Right renal cortex interstitium (tissue), 3 donors: ENCODE results near the gene CCNI2. TPM values are rescaled to one million over a fixed set of nuclear protein-coding genes. Genes with fewer than 3 reads are reported as not detected.

Experiments used
- DNase-seq, 3 donors: peaks; one replicate each; pipeline ENCODE4 v3.0.0-alpha.2; 2013; ENCODE audit warnings: low read depth in 3 of 3, low spot score in 2 of 3
- polyA plus RNA-seq, 3 donors: library from polyadenylated mRNA; unstranded; fragments of 120-200 nt; gene quantifications; one replicate each; pipeline ENCODE4 v1.2.1, GENCODE V29; 2013; ENCODE audit not compliant: insufficient read length in 3 of 3

The CCNI2 gene
- polyA plus RNA-seq, 3 donors: 2.6 to 4.2 (median 3.0) TPM

- DNase-seq: no peak
These were observed 1.3 kb downstream of the CCNI2 start for GRCh38 chr5:132748522-132749000.

DNA sequence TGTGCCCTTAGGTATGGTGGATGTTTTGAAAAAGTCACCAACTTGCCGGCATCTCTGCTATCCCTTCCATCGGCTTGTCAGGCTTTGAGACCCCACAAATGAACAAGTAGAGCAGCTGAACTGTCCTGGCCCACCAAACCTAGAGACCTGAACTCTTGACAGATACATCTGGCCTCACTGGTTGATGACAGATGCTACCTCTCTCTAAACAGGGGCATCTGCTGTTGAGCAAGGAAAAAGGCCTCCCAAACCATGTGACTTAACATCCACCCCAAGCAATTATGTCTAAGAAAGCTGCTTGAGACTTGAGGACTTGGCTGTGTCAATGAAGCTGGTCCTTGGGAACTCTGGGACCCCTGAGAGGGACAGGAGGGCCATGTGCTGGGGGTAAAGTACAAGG is 2.3 kb downstream of the CCNI2 start:
- DNase-seq: no peak

- DNase-seq: no peak
These were observed 3.4 kb downstream of the CCNI2 start for GRCh38 chr5:132750471-132751230.

DNA sequence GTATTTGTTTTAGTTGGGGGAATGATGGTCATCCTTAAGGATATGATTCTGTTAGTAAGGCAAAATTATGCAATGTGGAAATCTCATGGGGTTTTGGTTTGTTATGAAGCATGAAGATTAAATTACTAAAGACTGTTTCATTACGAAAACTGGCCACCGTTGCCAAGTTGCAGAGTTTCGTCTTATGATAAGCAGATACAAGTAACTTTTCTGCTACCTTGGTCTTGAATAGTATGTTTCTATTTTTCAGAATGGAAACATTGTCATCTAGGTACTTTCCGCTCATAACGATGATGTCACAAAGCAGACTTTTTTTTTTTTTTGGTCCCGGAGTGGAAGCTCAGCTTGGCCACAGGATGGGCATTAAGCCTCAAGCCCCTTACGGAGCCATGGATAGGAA is 4.2 kb downstream of the CCNI2 start:
- DNase-seq: no peak

DNA sequence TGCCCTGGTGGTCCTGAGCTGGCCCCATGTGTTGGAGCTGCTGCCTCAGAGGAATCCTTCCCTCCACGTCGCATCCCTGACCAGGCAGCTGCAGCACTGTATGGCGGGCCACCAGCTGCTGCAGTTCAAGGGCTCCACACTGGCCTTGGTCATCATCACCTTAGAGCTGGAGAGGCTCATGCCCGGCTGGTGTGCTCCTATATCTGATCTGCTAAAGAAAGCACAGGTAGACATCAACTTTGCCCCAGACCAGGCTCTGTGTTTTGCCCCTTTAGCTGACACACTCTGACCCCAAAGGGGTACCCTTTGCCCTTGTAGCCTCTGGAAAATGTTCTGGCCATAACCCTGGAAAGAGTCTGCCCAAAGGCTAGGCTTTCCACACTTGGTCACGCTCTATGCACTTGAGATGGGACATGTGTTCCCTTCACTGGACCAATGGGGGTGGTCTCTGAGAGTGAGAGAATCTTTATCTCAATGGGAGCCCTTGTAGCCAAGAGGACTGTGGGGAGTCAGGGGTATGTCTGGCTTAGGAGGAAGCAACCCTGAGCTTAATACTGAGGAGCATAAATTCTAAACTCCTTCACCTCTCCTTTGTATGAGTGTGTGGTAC is 4.8 kb downstream of the CCNI2 start:
- no peak for DNase-seq

DNA sequence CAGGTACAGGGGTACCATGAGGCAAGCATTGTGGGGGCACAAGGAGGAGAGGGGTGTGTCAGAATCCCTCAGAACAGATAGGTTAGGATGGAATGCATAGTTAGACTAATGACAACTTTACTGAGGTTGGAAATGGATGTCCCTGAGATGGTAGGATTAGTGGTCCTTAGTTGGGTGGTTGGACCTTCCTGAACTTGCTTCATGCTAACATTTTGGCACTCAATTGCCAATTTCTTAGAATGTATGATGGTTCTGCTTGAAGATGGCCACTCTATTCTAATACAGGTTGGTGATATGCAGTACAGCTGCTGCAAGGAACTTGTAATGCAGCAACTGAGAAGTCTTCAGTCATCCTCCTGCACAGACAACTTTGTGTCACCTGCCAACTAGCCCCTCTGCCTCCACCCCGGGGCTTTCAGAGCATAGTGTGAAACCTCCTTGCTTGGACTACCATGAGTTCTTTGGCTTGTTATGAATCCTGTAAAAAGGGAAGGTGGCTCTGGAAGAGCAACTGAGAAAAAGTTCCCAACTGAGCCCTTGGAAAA is 5.4 kb downstream of the CCNI2 start:
- DNase-seq: no peak

DNA sequence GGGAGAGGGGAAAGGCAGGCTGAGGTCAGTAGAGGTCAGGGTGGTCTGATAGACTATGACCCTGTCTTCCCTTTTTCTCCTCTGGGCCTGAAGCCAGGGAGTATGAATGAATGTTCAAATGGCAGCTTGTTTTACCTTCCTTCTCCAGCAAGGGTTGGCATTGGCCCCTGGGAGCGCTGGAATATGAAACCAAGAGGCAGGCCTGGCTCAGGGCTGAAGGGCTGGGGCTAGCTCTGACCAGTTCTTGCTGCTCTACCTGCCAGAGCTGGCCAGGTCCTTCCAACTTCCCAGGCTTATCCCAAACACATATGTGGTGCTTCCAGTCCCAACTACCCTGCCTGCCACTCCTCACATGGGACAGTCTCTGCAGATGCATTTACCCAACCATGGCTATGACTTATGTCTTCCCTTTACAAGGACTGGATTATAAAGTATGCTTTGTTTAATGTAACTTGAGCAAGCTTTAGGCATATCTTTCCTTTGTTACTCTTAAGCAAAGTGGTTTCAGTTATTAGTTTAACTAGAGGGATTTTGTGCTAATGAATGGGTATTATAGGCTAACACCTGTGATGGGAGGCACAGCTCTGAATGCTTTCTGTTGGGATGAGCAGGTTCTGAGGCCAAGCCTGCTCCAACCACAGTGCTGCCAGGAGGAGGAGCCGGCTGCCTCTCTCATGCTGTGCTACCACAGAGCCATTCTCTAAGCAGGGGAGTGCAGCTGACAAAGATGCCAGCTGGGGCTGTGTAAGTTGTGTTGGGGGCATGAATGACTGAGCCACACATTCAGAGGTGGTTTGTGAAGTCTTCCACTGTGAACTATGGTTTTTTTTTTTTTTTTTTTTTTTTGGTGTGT is 6.1 kb downstream of the CCNI2 start:
- no peak for DNase-seq

DNA sequence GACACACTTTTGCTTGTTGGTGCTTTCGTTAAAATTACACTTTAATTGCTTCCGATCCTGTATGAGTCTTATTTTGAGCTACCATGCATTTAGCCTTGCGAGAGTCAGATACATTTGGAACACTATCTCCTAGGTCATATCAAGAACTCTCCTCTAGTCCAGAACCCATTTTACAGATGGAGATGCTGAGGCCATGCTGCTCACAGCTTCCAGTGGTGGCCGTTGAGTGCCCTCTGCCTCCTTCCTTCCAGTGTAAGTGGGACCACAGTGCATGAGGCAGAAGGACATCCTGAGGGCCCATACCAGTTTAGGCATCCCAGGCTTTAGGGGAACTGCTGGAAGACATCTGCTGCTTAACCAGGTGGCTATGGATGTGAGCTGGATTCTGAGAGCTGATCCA is 6.9 kb downstream of the CCNI2 start:
- no peak for DNase-seq

GRCh38 chr5:132754947-132755346 is 7.7 kb downstream of the CCNI2 start:
- DNase-seq: no peak

DNA sequence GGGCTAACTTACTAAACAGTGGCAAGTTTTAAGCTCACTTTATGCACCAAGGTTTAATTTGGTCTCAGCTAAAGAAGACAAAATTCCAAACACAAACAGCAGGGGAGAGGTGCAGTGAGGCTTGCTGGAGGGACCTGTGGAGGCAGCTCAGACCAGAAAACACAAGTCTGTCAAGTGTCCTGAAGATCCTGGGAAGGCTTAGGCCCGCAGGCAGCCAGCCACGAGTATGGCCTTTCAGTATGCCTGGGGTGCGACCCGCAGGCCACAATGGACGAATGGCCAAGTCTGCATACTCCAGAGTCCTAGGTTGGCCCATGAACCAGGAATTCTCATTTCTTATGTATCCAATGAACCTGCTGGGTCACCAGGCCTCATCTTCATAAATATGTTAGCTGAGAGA is 9.3 kb downstream of the CCNI2 start:
- DNase-seq: no peak

- no peak for DNase-seq
These were observed 11.2 kb downstream of the CCNI2 start for GRCh38 chr5:132758451-132758850.

- no peak for DNase-seq
These were observed 12.2 kb downstream of the CCNI2 start for GRCh38 chr5:132759114-132760048.

DNA sequence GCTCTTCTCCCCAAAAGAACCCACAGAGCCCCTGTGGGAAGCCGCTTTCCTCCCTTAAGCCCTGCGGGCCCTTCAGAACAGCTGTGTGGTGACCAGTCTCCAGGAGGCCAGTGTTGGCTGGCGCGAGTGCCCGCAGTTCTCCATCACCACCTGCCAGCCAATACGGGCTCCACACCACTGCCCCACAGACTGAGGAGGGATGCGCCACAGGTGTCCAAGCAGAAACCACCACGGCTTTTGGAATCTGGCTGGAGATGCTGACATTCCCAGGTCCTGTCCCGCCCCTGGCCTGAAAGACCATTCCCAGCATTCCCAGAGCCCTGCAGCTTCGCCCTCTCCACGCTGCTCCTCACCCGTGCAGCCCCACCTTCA is 12.8 kb downstream of the CCNI2 start:
- DNase-seq: no peak

DNA sequence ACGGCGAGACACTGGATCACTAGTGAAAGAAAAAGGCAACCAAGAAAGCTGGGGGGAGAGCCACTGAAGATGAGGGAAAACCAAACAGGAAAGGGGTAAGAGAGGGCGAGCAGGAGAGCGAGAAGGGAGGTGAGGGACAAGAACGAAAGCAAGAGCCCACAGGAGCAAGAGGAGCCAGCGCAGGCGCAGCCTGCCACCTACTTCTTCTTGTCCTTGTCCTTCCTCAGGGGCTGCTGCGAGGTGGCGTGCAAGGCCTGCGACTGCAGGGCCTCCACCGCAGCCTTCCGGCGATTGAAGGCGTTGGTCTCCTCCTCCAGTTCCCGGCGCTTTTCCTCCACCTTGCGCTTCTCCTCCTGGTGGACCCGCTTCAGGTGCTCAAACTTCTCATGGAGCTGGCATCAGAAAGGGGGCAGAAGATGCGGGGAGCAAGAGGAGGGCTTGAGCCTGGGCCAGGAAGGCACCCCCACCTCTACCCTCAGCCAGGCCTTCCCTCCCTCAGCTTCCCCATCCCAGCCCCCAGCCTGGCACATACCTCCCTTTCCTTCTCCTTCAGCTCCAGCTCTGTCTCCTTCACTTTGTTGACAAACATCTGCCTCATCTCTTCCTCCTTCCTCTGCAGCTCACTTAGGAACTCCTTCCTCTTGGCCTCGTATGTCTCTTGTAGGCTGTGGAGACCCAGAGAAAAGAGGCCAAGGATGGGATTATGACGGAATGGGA is 13.5 kb downstream of the CCNI2 start:
- DNase-seq: no peak

GRCh38 chr5:132761321-132762240 is 14.4 kb downstream of the CCNI2 start:
- DNase-seq: no peak

DNA sequence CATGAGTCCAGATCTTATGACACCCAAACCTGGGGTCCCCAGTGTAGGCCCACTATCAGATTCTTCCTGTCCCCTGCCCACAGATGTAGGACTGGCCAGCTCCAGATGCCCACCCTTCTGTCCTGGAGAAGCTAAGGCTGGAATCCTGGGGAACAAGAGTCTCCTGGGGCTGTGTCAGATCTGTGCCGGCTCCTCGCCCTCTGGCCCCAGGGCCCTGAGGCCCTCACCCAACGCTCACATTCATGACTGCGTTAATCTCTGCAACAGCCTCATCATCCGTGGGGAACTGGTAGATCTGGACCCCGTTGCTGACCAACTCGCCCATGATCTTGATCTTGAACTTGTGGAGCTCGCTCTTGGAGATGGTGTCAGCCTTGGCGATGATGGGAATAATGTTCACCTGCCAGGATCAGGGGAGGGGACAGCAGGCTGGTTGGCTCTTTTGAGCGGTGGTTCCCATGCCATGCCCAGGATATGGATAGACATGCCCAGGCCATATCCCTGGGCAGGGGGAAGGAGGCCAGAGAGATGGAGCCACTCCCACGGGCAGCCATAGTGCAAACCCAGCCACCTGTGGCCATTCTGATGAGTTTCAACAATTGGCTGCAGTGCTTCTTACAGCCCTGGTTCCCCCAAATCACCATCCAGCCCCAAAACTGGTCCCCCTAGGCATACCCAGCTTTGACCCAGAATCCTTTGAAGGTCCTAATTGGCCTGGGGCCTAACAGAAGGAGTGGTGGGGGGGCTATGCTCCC is 15.2 kb downstream of the CCNI2 start:
- DNase-seq: no peak

GRCh38 chr5:132763181-132764036 is 16.2 kb downstream of the CCNI2 start:
- no peak for DNase-seq
